Left lobe of liver (tissue), 2 donors: ENCODE data around the gene MYO5A. TPM values are rescaled to one million over a fixed set of nuclear protein-coding genes. Genes with fewer than 3 reads are reported as not detected.
A peak's percentile ranks its signal among the peaks of the same experiment; 100 is the strongest.
"Not testable (repeated sequence)": the region's sequence is repeated elsewhere in the genome, so short reads cannot be mapped to it uniquely, and the experiment has no call there.

Source experiments
- ATAC-seq: fragments of 200-7000 bp; cut with Tn5 transposase; one replicate; pipeline ENCODE4 v1.9.1; 2020; ENCODE audit warnings: mild to moderate bottlenecking, moderate library complexity
- DNase-seq: peaks from one replicate; pipeline ENCODE4 v3.0.0-alpha.2; 2020; ENCODE audit warnings: low spot score
- total RNA-seq: library from RNA; stranded (reverse); gene quantifications from one replicate; pipeline ENCODE4 v1.2.1, GENCODE V29; 2021
- donor health status: DM: no; HTN: no; CAD: no; lungs with moderate emphysema.
- donor health status: DM: no; HTN: yes; CAD: no.

Gene MYO5A
- total RNA-seq, 1 donor from 2014 or later: 4.0 TPM

DNA sequence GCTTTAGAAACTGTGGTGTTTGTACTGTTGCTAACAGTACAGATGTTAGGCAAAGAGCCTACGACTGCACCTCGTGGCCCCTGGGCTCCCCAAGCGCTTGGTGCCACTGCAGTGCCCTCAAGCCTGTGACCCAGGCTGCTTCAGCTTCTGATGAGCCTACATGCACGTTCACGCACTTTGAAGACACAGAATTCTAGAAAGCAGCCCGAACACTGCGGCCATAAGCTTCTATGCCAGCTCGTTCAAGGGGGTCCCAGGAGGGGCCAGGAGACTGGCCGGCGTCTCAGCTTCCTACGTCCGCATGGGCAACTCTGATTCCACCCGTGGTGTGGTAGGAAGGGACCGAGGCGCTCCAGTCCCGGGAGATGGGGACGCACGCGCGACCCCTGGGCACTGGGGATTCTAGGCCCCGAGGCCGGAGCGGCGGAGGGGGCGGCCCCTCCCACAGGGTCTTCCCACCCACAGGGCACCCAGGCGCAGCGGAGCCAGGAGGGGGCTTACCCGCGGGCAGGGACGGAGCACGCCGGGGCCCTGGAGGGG, 233.7 kb downstream of the MYO5A start:
- ATAC-seq: peak; percentile 42
- no peak for DNase-seq

DNA sequence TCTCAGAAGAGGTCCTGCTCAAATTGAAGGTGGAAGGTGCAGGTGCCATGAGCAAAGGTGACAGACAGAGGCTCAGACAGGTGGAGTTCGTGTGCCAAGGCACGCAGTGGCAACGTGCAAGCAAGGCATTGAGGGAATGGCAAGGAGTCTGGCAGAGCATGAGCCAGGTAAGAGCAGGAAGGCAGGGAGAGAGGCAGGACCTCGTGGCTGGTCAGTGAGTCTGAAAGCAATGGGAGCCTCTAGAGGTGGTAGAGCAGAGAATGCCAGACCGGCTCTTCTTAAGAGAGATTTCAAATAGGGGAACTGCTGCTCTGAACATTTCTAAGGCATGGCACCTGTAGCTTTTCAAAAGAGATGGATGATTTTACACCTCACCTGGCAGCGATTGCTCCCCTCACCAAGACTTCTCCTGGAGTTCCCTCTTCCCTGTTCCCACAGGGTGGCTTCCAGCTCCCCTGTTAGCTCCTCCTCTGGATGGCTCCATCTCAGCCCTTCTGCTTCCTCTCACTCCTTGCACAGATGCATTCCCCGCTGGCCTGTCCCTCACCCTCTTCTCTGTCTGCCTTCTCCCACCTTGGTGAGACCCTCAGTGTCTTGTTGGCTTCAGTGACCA, 235.8 kb downstream of the MYO5A start:
- ATAC-seq (no peak), DNase-seq (no peak)

DNA sequence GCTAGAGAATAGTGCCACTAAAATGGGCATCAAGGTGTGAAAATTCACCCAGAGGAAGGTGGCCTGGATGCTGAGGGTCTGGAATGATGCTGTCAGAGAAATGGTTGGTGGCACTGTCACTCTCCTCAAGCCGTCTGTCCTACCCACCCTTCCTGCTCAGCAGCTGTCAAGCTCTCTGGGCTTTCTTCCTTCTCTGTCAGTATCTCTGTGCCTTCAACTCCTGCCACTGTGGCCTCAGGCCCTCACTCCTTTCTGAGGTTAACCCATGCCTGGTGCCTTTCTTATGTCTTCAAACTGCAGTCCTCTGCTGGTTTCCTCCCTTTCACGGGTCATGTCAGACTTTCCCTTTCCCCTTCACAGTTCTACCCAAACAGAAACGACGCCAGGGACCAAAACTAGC, 237.5 kb downstream of the MYO5A start:
- ATAC-seq: no peak
- DNase-seq: no peak

DNA sequence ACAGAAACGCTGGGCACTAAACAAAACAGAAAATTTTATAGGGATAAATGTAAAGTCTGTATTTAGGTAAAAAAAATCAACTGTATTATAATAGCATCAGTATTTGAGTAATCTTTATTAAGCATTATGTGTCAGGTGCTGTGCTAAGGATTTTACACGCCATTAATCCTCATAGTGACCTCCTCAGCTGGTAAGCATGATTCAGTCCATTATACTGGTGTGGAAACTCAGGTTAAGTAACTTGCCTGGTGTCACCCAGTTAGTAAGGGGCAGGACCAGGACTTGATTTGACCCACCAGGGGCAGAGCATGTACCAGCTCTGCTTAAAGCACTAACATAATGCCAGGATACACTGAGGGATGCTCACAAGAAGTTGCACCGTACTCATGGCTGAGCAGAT, 237.9 kb downstream of the MYO5A start:
- no peak for DNase-seq
- ATAC-seq: no peak

DNA sequence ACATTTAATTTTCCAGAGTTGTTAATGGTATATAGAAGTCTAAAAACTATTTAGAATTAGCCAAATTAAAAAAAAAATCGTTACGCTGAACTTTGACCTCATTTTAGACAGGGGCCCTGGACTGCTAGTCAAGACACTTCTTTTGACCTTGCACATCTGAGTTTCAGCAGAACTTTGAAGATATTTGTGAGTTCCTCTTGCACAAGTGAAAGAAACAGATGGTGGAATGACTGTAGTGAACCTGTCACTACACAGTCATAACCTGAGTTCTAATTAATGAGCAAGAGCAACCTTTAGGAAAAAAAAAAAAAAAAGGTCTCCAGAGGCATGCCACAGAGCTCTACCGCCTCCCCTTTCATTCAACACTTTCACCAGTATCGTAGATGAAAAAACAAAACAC, 238.4 kb downstream of the MYO5A start:
- no peak for ATAC-seq
- DNase-seq: no peak

DNA sequence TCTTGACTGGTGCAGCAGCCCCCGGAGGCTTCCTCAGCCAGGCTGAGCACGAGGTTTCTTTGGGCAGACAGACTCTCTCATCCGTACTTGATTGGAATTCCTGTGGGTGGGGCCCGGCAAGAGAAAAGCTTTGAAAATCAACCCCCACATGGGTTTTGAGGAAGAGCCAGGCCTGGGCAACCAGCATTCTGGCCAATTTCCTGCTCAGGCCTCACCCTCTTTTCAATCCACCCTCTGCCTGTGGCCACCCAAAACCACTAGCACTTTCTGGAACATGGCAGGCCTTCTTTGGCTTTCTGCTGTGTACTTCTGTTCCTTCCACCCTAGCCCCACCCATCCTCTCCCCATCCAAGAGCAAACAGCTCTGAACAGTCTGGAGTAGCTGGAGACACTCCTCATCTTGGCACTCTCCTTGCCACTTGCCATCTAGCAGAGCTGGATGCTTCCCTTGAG, 239.0 kb downstream of the MYO5A start:
- no peak for DNase-seq
- no peak for ATAC-seq

DNA sequence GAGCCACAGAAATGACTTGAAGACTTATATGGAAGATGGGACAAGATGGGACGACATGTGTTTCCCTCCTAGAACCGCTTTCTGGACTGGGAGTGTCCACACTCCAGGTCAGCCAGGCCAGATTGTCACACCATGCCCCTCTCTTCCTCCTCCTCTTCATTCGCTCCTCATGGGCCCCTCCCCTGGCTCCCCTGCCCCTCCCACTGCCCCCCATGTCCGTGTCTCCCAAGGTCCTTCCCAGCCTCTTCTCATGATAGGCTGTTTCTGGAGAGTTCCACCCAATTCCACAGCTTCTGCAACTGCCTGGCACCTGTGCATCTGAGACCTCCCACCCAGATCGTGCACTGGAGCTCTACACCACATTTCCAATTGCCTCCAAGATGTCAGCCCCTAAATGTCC, 239.7 kb downstream of the MYO5A start:
- ATAC-seq: no peak
- DNase-seq: no peak

DNA sequence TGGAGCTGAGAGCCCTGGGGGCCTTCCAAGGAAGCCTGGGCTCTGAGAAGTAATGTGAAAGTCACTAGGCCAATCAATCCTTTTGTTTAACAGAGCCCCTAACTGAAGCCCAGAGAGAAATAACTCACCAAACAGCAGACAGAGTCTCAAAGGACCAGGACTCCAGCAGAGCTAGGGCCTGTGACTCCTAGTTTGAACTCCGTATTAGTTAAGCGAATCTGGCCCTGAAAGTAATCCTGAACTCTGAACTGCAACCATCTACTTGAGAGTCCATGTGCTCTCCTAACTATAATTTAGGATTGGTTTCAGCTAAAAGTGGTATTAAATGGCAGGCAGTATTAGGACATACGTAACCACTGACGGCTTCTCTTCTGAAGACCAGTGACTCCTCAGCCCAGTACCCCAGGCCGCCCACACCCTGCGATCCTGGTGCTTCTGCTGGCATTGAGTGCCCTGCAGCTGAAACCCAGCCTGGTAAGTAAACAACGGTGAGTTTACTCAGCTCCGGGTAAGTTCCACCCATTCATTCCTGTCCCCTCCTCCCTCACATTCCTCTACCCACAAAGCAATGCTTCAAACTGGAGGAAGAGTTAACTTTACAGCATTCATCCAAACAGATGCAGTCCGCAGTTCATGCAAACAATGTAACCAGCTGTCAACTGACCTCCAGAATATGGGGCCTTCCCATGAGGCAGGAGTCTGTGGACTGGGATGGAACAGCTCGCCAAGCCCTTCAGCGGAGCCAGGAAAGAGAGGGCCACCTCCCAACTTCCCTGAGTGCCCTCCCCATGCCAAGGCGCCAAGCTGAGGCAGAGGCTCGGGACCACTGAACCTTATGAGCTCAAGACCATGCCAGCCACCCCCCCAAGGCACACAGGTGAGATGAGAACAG, 240.4 kb downstream of the MYO5A start:
- DNase-seq (peak; percentile 83), ATAC-seq (peak; percentile 97)

DNA sequence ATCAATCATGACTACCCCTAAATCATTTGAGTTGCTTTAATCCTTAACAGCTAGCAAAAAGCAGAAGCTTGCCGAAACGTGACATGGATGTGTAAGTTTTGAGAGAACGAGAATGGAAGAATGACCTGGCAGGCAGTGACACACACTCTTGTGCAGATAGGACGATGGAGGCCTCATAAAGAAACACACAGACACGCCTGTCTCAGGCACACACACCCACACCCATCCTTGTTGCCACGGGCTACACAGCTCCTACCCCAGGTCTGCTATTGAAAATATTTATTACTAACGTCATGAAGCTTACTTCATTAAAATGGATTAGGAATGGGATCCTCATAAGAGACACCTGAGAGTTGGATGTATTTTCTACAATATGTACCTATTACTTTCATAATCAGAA, 241.6 kb downstream of the MYO5A start:
- DNase-seq (no peak), ATAC-seq (no peak)

DNA sequence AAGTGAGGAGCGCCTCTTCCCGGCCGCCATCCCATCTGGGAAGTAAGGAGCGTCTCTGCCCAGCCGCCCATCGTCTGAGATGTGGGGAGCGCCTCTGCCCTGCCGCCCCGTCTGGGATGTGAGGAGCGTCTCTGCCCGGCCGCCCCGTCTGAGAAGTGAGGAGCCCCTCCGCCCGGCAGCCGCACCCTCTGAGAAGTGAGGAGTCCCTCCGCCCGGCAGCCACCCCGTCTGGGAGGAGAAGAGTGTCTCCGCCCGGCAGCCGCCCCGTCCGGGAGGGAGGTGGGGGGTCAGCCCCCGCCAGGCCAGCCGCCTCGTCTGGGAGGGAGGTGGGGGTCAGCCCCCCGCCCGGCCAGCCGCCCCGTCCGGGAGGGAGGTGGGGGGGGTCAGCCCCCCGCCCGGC, 242.7 kb downstream of the MYO5A start:
- not testable (repeated sequence) for DNase-seq

DNA sequence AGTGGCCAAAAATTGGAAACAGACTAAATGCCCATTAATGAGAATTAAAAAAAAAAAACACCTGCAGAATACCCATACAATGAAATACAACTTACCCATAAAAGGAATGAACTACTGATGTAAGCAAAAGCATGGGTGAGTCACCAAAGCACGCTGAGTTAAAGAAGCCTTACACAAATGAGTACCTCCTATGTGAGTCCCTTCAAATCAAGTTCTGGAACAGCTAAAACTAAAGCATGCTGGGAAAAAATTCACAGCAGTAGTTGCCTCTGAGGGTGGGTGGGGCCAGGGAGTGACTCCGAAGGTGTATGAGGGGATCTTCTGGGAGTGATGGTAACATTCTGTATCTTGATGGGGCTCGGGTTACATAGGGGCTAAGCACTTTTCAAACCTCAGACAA, 244.5 kb downstream of the MYO5A start:
- ATAC-seq: no peak
- no peak for DNase-seq

More for the DNA sequence above, 242.7 kb downstream of the MYO5A start:
- not testable (repeated sequence) for ATAC-seq

DNA sequence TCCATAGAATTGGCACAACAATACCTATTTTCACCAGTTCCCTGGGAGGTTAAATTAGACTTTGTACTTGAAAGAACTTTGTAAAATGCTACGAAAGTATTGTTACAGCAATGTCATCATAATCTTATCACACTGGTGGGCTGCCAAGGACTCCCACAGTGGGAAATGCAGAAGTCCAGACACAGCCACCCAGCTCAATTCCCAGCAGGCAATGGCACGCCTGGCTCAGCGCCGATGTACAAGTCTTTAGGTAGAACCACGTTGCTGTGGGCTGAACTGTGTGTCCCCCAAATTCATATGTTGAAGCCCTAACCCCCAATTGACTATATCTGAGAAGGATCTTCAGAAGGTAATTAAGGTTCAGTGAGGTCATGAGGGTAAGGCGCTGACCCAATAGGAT, 245.4 kb downstream of the MYO5A start:
- ATAC-seq (no peak), DNase-seq (peak; percentile 53)

DNA sequence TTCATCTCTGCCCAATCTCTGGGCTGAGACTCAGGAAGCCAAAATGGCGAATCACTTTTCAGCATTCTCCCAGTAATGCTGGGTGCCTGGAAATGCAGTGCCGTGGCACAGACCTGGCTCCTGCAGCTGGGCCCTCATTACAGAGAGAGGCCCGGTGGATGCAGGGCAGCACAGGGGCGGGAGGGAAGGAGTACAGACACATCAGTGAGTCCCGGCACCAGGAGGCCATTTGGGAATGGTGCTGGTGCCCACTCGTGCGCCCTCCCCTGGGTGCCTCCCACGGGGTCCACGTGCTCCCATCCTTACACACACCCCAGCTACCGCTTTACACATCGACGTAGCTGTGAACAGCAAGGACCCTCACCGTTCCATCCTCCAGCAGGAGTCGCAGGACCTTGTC, 246.3 kb downstream of the MYO5A start:
- ATAC-seq (no peak), DNase-seq (no peak)

DNA sequence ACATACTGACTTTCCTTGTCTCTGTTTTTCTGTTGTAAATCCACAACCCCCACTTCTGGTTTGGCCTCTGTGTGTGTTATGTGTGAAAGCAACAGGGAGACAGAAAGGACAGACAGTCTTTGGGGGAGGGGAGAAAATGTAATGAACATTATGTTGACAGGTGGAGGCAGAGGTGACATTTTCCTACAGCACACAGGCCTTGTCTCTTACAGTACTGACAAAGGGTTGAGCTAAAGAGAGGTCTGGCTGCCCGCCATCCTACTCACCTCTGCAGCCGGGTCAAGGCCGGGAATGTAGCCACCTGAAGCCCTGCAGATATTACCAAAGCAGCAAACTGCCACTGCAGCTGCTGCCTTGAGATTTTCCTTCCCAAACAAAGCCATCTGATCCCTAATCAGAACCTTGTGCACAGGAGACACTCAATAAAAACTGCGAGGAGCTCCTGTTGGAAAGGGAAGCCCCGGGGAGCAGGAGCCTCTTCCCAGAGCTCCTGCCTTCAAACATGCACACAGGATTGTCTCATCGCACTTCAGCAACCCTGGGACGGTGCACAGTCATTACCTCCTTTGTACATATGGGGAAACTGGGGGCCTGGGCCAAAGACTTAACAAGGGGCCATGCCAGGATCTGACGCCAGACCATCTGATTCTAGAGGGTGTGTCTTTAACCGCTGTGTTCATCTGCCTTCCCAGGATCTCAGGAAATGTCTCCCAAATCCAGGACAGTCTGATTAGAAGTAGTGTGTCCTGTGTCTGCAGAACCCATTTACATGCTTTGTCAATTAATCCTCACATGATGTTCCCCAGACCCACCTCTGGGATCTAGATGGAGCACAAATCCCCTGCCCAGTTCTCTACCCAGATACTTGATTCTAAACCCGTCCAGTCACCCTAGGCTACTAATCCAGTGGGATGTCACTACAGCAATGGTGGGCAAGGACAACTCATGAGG, 247.3 kb downstream of the MYO5A start:
- peak; percentile 96 for ATAC-seq
- peak; percentile 82 for DNase-seq

DNA sequence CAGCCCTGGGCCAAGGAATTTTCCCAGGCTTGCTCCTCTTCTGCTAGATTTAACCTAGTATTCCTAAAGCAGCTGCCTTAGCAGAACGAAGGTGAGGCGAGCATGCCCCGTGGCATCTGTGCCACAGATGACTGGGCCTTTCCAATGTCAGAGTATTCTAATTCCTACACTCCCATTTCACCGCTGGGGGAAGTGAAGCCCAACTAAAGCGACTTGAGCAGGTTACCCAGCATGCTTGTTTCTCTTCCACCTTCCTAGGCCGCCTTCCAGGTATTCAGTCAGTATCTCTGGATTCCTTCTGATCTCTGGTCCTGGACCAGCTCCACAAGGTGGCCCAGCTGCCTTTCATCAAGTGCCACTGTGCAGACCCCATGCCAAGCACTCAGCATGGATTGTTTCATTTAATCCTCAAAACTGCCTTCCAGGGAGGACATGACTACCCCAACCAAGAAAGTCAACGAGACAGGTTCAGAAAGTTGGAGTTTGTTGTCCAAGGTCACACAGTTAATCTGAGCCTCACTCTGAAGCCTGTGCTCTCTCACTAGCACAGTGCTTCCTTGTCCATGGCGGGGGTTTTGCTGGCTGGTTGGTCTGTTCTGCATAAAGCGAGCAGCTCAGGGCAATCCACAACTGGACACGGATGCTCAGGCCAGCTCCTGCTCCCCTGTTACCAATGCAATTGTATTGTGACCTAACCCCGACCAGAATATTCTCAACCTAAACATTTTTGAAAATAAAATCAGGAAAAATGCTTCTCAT, 248.2 kb downstream of the MYO5A start:
- DNase-seq (no peak), ATAC-seq (no peak)

DNA sequence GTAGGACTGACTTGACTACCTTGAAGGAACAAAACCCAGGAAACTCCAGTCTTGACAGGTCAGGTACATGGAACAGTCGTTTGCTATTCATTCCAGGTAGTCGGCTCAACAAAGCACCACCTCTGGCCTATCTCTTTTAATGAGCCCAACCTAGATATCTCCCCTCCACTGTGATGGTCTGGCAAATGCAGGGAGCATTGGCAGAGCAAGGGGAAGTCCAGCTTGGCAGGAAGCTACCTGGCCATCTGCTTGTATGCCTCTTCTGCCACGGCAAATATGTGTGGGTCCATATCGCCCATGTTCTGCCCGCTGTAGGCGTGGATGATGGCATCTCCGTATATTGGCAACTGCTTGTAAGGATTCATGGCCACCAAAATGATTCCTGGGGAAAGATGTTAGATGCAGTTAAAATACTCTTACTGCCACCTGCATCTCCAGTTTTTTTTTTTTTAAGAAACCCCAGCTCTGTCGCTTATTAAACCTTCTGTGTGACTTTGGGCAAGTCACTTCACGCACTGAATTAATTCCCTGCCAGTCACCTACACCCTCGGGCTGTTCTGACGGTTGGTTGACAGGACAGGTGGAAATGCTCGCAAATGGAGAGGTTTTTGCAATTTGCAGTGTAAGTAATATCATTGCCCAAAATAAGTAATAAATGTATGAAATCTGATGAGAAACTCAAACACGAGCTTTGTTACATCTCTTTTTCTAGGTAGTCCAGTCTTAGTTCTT, 249.9 kb downstream of the MYO5A start:
- DNase-seq (no peak), ATAC-seq (no peak)

DNA sequence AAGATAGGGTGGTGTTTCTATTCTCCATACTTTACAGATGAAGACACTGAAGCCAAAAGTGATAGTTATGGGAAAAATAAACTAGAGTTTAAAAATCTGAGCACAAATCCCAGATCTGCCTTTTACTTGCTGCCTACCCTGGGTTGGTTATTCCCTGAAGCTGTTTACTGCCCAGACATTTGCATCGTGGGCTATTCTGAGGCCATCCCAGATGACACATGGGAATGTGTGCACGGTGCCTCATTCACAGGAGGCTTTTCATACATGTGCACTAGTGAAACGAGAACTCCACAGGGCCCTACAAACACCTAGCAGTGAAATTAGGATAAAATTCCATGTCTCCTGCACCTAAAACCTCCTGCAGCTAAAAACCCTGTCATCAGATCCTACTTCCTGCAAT, 250.5 kb downstream of the MYO5A start:
- ATAC-seq (no peak), DNase-seq (no peak)

DNA sequence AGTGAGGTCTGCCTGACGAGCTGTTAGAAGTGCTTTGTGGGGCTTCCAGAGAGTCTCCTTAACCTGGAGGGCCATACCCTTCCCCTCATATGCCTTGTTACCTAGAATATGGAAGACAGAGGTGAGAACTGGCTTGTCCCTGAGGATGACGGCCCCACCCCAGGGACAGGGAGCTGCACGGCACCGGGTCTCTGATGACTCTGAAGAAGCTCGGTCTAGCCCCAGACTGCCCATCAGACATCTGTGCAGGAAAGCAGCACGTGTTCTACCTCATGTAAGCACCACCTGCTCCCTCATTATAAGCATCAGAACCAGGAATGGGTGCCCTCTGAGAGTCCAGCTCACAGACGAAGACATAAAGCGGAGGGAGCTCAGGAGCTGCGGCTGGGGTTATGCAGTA, 251.1 kb downstream of the MYO5A start:
- no peak for ATAC-seq

DNA sequence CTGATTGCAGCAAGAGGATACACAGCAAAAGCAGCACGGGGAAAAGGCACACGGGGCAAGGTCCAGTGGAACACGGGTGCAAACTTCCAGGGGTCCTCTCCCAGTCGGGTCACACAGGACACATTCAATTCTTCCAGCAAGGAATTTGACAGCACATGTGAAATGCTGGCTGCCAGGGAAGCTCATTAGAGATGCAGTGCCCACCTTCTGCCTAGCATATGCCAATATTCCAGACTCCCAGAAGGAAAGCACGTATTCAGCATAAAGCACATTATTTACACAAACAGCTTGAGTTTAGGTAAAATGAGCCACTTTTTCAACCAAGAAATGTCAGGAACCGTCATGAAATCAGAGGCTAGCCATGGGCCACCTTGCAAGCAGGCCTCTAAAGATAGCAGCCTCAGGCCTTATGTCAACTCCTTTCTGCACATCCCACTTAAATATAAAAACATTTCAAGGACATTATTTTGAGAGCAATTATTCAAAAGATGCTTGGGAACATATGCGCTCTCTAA, 252.4 kb downstream of the MYO5A start:
- no peak for ATAC-seq
- DNase-seq: no peak

More for the DNA sequence above, 251.1 kb downstream of the MYO5A start:
- DNase-seq: no peak
